Measurements from ENCODE around the gene PTRH1. TPM values are rescaled to one million over a fixed set of nuclear protein-coding genes. Genes with fewer than 3 reads are reported as not detected.
A peak's percentile ranks its signal among the peaks of the same experiment; 100 is the strongest.

Gene PTRH1
- total RNA-seq, 3 donors from 2014 or later, result 19.0 to 26.2 (median 23.3) TPM

DNA sequence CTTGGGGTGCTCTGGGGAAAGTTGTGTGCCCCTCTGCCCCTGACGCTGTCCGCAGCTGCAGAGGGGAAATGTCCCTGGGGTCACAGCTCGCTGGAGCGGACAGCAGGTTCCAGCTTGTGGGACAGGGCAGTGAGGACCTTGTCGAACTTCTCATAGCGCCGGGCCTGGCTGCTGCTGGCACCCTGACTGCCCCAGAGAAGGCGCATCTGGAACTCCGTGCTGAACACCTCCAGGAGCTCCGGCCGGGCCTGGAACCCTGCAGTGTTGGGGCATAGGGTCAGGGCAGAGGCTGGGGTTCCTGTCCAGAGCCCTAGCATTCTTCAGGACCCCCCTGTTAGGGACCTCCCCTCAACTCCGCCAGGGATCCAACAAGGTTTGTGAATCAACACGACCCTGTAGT lies 23.2 kb upstream of the PTRH1 start:
- H3K4me3 ChIP-seq, result no peak overlapping the region
- no peaks in the 10 kb centered on the region for H3K9me3 ChIP-seq
- no peaks in the 10 kb centered on the region for H3K36me3 ChIP-seq
- TF ChIP-seq POLR2A (IDR thresholded peaks at IDR 0.05), result no peak
- peaks cover 0 to 11% of the 10 kb centered on the region in 2 donors for H3K4me1 ChIP-seq
- no peak for DNase-seq (ENCODE audit: low spot score in 2 of 2)
- no peak overlapping the region for H3K27ac ChIP-seq
- no peaks in the 10 kb centered on the region for H3K27me3 ChIP-seq
- intact Hi-C loops (cut with DNase I; ENCODE audit: low total_unique reads), result loop anchor here (1.0 to 10.0 kb wide), 2 partner anchors 46 to 135 kb away; partner anchors contain the start of gene CDK9

DNA sequence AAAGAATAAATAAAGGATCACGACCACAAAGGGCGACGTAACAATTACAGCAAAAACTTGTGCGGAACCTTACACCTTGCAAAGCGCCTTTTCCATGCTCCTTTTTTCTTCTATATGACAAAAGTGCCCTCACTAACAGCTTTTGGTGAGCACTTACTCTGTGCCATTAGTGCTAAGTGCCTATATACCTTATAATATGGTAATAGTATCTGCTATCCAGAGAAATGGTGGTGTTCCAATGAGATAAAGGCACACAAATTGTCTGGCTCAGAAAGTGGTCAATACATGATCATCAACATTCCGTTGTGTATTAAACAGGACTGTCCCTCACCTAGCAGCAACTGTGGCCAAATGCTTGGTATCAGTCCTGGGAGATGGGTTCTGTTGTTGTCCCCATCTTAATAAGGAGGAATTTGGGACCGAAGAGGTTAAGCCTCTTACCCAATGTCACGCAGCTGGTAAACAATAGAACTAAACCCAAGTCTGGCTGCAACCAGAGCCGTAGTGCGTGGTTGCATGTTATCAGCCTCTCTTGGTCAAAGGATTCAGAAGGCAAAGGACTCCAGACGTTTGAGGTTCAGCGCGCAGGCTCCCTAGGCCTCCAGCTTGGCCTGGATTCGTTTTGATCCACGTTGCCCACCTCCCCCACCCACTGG lies 20.2 kb upstream of the PTRH1 start:
- H3K27me3 ChIP-seq, result no peaks in the 10 kb centered on the region
- H3K36me3 ChIP-seq, result no peaks in the 10 kb centered on the region
- DNase-seq (ENCODE audit: low spot score in 2 of 2), result no peak
- H3K4me3 ChIP-seq, result peak overlapping the region in 1 of 3 donors; percentile 82
- intact Hi-C loops (cut with DNase I; ENCODE audit: low total_unique reads), result loop anchor here (1.0 to 10.0 kb wide), 3 partner anchors 49 to 131 kb away; partner anchors contain the start of gene CDK9
- H3K4me1 ChIP-seq, result peaks cover 0 to 11% of the 10 kb centered on the region in 2 donors
- no peaks in the 10 kb centered on the region for H3K9me3 ChIP-seq
- TF ChIP-seq POLR2A (IDR thresholded peaks at IDR 0.05) (no peak), POLR2AphosphoS5 (IDR thresholded peaks at IDR 0.05) (no peak)
- TF ChIP-seq, protein P1, sequence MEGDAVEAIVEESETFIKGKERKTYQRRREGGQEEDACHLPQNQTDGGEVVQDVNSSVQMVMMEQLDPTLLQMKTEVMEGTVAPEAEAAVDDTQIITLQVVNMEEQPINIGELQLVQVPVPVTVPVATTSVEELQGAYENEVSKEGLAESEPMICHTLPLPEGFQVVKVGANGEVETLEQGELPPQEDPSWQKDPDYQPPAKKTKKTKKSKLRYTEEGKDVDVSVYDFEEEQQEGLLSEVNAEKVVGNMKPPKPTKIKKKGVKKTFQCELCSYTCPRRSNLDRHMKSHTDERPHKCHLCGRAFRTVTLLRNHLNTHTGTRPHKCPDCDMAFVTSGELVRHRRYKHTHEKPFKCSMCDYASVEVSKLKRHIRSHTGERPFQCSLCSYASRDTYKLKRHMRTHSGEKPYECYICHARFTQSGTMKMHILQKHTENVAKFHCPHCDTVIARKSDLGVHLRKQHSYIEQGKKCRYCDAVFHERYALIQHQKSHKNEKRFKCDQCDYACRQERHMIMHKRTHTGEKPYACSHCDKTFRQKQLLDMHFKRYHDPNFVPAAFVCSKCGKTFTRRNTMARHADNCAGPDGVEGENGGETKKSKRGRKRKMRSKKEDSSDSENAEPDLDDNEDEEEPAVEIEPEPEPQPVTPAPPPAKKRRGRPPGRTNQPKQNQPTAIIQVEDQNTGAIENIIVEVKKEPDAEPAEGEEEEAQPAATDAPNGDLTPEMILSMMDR (IDR thresholded peaks at IDR 0.05), result peak in 1 of 3 donors; percentile 5
- H3K27ac ChIP-seq, result peak overlapping the region; percentile 60 to 92

DNA sequence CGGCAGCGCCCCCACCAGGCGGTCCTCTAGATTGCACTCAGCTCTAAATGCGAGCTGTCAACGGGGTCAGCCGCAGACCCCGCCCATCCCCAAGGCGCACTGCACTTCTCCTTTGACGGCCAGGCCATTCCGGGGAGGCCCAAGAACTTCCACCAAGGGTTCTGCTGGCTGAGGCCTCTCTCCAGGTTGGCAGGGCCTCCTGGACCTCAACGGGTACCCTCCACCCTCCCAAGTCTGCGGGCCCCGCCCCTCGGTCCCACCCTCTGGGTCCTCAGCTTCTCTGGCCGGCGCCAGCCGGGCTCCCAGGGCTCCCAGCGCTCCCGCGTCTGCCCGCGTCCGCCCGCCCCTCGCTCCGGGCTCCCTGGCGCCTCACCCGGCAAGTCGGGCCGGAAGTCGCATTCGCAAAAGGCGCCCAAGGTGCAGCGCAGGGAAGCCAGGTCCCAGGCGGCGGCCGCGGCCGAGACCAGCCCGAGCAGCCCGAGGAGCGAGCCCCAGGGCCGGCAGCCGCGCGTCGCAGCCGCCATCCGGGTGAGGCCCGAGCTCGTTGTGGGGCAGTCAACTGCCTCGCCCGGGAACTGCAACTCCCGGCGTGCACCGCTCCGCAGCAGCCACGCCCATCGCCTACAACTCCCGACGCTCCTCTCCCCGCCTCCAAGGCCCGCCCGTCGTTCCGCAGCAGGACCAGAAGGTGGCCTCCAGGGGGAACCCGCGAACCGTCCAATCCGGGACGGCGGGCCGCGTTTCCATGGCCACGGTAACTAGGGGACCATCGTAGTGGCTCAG lies 19.5 kb upstream of the PTRH1 start, which contains the start of gene TOR2A:
TOR2A (minus strand) TSS at position 548 of the 783 bp plus-strand sequence; CDS start at position 524, 24 bp downstream.
- intact Hi-C loops (cut with DNase I; ENCODE audit: low total_unique reads), result loop anchor here (5.0 to 10.0 kb wide), 2 partner anchors 50 to 148 kb away; partner anchors contain the start of gene CDK9
- Histone ChIP-seq H3K4me1 (peaks cover 0 to 5% of the 10 kb centered on the region in 2 donors), H3K9me3 (no peaks in the 10 kb centered on the region), H3K27ac (peak within 1 kb of the TSS; percentile 92 to 95), H3K4me3 (peak within 1 kb of the TSS; percentile 75 to 82 (median 81)), H3K36me3 (no peaks in the 10 kb centered on the region), H3K27me3 (no peaks in the 10 kb centered on the region)
- peak; percentile 95 to 99 for DNase-seq (ENCODE audit: low spot score in 2 of 2)
- no peak for TF ChIP-seq POLR2A (IDR thresholded peaks at IDR 0.05)
- peak; percentile 71 to 85 (median 72) for TF ChIP-seq POLR2AphosphoS5 (IDR thresholded peaks at IDR 0.05)
- TF ChIP-seq, protein P1 (IDR thresholded peaks at IDR 0.05), result peak; percentile 91 to 99 (median 98)

DNA sequence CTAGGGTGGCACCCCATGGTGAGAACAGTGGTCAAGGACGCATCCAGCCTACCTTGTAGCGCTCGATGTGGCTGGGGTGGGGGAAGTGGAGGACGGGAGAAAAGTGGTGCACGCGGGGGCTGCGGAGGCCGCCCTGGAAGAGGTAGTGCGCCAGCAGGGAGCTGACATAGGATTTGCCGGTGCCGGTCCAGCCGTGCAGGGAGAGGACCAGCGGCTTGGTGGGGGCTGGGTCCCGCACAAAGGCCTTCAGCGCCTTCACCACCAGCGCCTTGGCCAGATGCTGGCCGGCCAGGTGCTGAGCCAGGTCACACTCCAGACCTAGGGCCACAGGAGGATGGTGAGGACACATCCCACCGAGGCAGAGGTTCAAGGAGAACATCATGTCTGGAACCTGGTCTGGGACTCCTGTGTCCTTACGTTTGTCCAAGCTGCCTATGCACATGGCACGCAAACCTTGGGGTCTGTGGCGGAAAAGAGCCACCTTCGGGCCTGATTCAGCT lies 18.8 kb upstream of the PTRH1 start:
- TF ChIP-seq, protein P1 (IDR thresholded peaks at IDR 0.05), result no peak
- TF ChIP-seq POLR2AphosphoS5 (IDR thresholded peaks at IDR 0.05) (no peak), POLR2A (IDR thresholded peaks at IDR 0.05) (no peak)
- Histone ChIP-seq H3K9me3 (no peaks in the 10 kb centered on the region), H3K27ac (peak overlapping the region; percentile 92 to 95), H3K36me3 (no peaks in the 10 kb centered on the region), H3K27me3 (no peaks in the 10 kb centered on the region), H3K4me3 (peak overlapping the region; percentile 75 to 82 (median 81)), H3K4me1 (peaks cover 0 to 5% of the 10 kb centered on the region in 2 donors)
- DNase-seq (ENCODE audit: low spot score in 2 of 2), result no peak
- intact Hi-C loops (cut with DNase I; ENCODE audit: low total_unique reads), result loop anchor here (5.0 to 10.0 kb wide), 2 partner anchors 51 to 147 kb away; partner anchors contain the start of gene CDK9

DNA sequence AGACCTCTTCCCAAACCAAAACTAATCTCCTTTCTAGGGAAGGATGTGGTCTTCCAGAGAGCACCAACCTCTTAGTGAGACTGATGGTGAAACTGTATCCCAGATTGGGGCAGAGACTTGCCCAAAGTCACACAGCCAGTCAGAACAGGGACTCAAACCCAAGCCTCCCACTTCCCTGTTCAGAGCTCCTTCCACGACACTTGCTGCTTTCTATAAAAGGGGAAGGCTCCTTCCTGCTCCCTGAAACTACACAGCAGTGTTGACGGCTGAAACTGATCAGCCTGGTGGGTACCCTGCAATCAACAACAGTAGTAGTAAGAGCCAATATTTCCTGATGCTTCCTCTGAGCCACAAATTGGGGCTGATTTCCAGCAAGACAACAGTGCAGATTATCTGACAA lies 18.2 kb upstream of the PTRH1 start:
- intact Hi-C loops (cut with DNase I; ENCODE audit: low total_unique reads), result loop anchor here (5.0 to 10.0 kb wide), 2 partner anchors 51 to 146 kb away; partner anchors contain the start of gene CDK9
- Histone ChIP-seq H3K27me3 (no peaks in the 10 kb centered on the region), H3K9me3 (no peaks in the 10 kb centered on the region), H3K36me3 (no peaks in the 10 kb centered on the region), H3K27ac (no peak overlapping the region), H3K4me1 (peaks cover 0 to 5% of the 10 kb centered on the region in 2 donors), H3K4me3 (no peak overlapping the region)
- no peak for TF ChIP-seq POLR2A (IDR thresholded peaks at IDR 0.05)
- no peak for TF ChIP-seq POLR2AphosphoS5 (IDR thresholded peaks at IDR 0.05)
- TF ChIP-seq, protein P1 (IDR thresholded peaks at IDR 0.05), result no peak
- DNase-seq (ENCODE audit: low spot score in 2 of 2), result no peak
